22Rv1 (cell line): ENCODE measurements around the gene PRELID3B.

Experiments used
- CTCF ChIP-seq: fragments of 450-650 bp; IDR thresholded peaks from 2 replicates; pipeline ENCODE4 v1.5.1; 2017; ENCODE audit warnings: mild to moderate bottlenecking
- ZFX ChIP-seq: fragments of 450-650 bp; IDR thresholded peaks from 2 replicates; pipeline ENCODE4 v1.6.1; 2017; ENCODE audit warnings: antibody characterized with exemption, borderline replicate concordance

GRCh38 chr20:59035381-59035780 is 7.2 kb downstream of the PRELID3B start:
- TF ChIP-seq CTCF (no peak), ZFX (no peak)
